Skin epidermis (tissue), 12 donors: ENCODE results near the gene ZNF554.
"Not testable (repeated sequence)": the region's sequence is repeated elsewhere in the genome, so short reads cannot be mapped to it uniquely, and the experiment has no call there.

Experiments
- H3K27ac ChIP-seq, 21 experiments: fragments of 200-600 bp; sonication (generic) in 11 of 21; one replicate each; pipeline ENCODE4 v1.5.0; 2020; ENCODE audit warnings: mild to moderate bottlenecking in 3 of 21, inconsistent platforms in 2 of 21, moderate library complexity in 2 of 21
- H3K4me3 ChIP-seq, 7 experiments: fragments of 200-600 bp; sonication (generic) in 2 of 7; one replicate each; pipeline ENCODE4 v1.5.0; 2020; ENCODE audit warnings: inconsistent platforms in 2 of 7, mild to moderate bottlenecking in 2 of 7, moderate library complexity in 1 of 7

Gene ZNF554

DNA sequence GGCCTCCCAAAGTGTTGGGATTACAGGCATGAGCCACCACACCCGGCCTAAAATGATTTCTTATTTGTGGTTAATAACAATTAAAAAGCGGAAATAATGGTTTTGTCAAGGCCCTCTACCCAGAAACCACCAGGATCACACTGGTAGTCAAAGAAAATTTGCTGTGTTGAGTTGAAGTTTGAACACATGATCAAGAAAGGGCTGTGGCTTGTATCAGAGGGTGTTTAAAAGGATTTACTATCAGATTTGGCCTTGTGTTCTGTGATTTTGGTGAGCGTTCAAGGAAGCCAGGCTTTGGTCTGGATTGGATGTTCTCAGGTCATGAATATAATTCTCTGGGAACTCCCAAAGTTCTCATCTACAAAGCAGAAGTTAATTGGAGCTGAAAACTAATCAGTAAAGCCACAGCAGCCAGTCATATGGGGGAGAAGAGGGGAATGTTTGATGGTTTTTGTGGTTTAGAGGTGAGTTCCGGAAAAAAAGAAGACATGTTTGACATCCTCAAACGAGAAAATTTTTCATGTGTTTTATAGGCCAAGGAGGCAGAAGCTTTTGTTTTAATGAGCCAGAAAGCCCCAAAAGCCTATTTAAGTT is 36.9 kb downstream of the ZNF554 start:
- Histone ChIP-seq H3K27ac (no peak overlapping the region), H3K4me3 (no peak overlapping the region)

DNA sequence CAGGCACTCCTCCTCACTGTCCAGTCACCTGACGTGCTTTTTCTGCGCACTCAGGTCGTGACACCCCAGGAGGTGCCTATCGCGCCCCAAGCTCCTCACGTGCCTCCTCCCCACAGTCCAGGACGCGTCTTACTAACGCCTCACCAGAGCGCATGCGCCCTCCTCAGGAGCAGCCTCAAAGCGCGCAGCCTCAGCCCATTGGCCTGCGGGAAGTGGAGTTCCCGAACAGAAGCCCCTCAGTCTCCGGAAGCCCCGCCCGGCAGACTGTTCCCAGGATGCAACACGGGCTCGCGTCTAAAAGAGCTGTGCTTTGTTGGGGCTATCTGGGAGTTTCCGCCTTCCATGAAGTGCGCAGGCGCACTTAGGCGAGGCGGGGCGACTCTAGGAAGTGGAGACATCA is 39.2 kb downstream of the ZNF554 start:
- Histone ChIP-seq H3K4me3 (no peak overlapping the region), H3K27ac (no peak overlapping the region)

GRCh38 chr19:2863816-2864215 is 44.1 kb downstream of the ZNF554 start:
- Histone ChIP-seq H3K27ac (no peak overlapping the region), H3K4me3 (no peak overlapping the region)

DNA sequence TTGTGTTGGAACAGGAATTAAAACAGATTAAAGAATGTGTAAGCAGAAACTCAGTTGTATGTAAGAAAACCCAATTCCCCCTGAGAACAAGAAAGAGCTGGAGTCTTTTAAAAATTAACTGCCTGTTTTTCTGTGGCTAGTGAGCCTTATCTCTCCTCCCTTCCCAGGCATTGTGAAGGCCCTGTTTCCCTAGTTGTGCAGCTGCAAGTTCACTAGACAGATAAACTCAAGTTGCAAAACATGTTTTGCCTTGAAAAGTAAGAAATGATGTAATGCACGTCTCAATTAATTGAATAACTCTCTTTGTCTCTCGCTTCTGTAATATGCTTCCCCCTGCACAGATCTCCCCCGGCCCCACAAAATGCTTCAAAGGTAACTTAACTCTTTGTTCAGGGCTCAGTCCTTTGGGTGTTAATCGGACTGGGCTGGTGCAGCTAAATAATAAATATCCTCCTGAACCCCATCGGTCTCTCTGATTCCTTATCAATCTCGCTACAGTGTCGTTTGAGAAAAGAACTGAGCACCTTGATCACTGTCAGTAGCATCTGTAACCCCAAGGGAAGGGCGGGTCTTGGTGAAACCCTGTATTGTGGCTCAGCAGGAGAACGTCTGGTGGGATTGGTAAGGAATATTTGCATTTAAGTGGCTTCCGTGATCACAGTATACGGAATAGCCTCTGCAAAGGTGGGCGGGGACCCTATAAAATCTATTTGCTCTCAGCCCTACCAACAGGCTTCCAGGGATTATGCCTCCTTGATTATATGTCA is 45.8 kb downstream of the ZNF554 start:
- no peak overlapping the region for H3K27ac ChIP-seq
- H3K4me3 ChIP-seq: no peak overlapping the region

DNA sequence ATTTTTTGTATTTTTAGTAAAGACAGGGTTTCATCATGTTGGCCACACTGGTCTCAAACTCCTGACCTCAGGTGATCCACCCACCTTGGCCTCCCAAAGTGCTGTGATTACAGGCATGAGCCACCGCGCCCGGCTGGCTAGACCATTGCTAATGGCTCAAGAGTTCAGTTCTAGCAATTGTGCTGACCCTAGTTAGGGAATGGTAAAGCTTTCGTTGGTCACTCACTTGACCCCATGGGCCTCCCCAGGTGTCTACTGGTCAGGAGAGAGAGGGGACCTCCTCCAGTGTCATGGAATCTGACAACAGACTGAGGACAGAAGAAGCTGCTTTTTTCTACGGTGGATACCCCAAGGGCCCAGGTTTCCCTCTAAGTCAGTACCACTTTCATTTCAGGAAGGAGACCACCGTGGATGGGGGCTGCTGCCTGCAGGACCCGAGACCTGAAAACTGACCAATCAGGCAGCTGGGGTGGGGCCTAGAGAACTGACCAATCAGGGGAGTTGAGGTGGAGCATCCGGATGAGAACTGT is 46.9 kb downstream of the ZNF554 start:
- Histone ChIP-seq H3K27ac (no peak overlapping the region), H3K4me3 (peak overlapping the region in 1 of 7 experiments; percentile 31)

DNA sequence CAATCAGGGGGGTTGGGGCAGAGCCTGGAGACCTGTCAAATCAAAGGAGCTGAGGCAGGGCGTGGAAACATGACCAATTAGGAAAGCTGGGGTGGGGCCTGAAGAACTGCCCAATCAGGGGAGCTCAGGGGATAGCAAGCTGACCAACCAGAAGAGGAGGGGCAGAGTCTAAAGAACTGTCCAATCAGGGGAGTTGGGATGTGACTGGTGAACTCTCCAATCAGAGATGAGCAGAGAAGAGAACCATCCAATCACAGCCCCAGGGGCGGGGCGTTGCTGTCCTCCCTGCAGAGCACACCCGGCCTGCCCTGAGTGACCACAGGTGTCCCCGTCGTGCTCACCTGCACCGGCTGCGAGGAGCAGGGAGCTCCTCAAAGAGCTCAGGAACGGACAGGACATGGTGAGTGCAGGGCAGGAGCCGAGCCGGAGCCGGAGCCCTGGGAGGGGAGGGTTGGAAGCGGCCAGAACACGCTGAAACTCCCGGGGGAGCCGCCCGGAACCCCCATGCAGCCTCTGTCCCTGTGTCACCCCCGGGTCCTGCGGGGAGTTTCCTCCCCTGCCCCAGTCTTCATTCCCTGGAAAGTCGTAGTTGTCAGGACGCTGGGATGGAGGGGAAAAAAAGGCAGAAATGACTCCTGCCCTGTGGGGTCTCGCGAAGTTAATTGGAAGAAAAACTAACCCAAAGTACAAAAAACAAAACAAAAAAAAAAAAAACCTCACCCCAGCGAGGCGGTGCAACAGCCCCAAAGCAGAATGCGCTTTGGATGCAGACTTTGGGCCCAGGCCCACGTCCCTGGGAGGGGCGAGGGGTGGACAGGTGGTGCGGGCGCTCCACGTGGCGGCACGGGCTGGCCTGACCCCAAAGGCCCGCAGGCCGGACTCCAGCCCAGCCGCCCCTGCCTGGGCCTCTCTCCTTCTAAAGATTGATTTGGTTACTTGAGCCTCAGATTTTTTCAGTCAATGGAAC is 47.6 kb downstream of the ZNF554 start, which contains the start of gene ZNF556:
ZNF556 (plus strand) TSS at position 311 of the 967 bp plus-strand sequence; CDS start at position 398, 87 bp downstream.
- peak within 1 kb of the TSS in 3 of 7 experiments; percentile 16 to 31 (median 21) for H3K4me3 ChIP-seq

DNA sequence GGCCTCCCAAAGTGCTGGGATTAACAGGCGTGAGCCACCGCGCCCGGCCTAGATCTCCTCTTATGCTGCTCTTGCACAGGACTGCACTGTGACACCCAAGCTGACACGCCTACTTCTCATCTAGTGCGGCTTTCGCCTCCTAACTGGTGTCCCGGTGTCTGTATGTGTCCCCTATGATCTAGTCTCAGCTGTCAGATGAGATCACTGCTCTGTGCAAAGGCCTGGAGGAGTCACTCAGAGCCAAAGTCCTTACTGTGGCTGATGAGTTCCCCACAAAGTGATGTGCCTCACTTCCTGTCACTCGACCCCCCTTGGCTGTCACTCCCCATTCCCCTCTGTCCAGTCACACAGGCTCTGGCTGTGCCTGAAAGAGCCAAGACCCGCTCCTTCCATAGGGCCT is 50.0 kb downstream of the ZNF554 start:
- Histone ChIP-seq H3K27ac (no peak overlapping the region), H3K4me3 (no peak overlapping the region)

More for the DNA sequence above, 47.6 kb downstream of the ZNF554 start, which contains the start of gene ZNF556:
- H3K27ac ChIP-seq: no peak within 1 kb of the TSS

GRCh38 chr19:2872175-2872574 is 52.5 kb downstream of the ZNF554 start:
- H3K27ac ChIP-seq, H3K4me3 ChIP-seq: not testable (repeated sequence)

DNA sequence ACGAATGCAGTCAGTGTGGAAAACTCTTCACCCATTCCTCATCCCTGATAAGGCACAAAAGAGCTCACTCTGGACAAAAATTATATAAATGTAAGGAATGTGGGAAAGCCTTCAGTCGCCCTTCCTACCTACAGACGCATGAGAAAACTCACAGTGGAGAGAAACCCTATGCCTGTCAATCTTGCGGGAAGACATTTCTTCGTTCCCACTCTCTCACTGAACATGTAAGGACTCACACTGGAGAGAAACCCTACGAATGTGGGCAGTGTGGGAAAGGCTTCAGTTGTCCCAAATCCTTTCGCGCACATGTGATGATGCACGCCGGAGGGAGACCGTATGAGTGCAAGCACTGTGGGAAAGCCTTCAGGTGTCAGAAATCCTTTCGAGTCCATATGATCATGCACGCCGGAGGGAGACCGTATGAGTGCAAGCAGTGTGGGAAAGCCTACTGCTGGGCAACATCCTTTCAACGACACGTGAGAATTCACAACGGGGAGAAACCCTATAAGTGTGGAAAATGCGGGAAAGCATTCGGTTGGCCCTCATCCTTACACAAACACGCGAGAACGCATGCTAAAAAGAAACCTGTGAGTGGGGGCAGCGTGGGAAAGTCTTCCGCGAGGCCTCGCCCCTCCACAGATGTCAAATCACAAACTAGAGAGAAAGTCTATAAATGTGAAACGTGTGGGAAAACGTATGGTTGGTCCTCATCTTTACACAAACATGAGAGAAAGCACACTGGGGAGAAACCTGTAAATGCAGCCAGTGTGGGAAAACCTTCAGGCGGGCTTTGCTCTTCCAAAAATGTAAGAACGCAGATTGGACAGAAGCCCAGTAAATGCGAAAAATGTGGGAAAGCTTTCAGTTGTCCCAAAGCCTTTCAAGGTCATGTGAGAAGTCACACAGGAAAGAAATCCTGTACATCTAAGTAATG is 58.0 kb downstream of the ZNF554 start:
- Histone ChIP-seq H3K4me3 (no peak overlapping the region), H3K27ac (no peak overlapping the region)

DNA sequence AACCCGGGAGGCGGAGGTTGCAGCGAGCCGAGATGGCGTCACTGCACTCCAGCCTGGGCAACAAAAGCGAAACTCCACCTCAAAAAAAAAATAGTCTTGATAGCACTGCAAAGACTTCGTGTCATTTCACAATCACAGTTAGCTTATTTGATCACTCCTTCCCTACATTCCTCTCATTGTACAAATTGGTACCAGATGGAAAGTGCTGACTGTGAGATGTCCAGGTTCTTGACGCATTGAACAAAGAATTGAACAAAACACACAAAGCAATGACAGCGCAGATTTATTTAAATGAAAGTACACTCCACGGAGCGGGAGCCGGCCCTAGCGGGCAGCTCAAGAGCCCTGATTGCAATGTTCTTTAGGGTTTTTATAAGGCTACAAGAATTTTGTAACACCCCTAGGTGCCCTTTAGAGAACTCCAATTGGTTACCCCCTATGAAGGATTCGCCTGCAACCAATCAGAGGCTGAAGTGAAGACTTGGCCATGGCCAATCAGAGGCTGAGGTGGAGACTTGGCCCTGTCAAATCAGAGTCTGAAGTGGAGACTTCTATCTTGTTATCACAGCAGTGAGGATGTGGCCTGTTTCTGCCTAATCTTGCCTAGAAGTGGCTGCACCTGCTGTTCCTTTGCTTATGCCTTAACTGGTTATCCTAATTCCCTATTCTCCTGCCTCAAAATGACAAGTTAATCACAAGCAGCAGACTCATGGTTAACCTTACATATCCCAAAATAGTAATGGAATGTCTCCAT is 64.2 kb downstream of the ZNF554 start:
- Histone ChIP-seq H3K4me3 (no peak overlapping the region), H3K27ac (no peak overlapping the region)

DNA sequence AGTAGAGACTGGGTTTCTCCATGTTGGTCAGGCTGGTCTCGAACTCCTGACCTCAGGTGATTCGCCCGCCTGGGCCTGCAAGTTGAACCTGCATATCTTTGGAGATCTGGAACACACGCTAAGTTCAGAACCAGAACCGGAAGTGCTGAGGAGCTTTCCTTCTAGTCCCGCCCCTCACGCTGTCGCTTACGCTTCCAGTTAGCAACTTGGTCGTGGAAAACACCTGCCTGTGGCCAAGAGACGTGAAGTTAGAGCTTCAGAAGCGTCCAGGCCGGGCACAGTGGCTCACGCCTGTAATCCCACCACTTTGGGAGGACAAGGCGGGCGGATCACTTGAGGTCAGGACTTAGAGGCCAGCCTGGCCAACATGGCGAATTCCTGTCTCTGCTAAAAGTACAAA is 66.1 kb downstream of the ZNF554 start:
- H3K27ac ChIP-seq: no peak overlapping the region
- H3K4me3 ChIP-seq: no peak overlapping the region
